ENCODE data around the gene MBD3L2B.

The MBD3L2B gene

GRCh38 chr19:7010722-7011593 is 10.3 kb downstream of the MBD3L2B start:
- no peak for DNase-seq

GRCh38 chr19:7007859-7008258 is 13.4 kb downstream of the MBD3L2B start:
- DNase-seq = no peak

GRCh38 chr19:7006135-7006704 is 15.0 kb downstream of the MBD3L2B start:
- no peak for DNase-seq

GRCh38 chr19:7004313-7004931 is 16.8 kb downstream of the MBD3L2B start:
- no peak for DNase-seq

- DNase-seq = no peak
These were observed 20.4 kb downstream of the MBD3L2B start for GRCh38 chr19:7000816-7001215.

GRCh38 chr19:7000333-7000732 is 20.9 kb downstream of the MBD3L2B start:
- no peak for DNase-seq

GRCh38 chr19:6999933-7000332 is 21.3 kb downstream of the MBD3L2B start:
- no peak for DNase-seq

GRCh38 chr19:6997679-6998445 is 23.4 kb downstream of the MBD3L2B start:
- no peak for DNase-seq

GRCh38 chr19:6996810-6997209 is 24.4 kb downstream of the MBD3L2B start:
- DNase-seq = no peak

GRCh38 chr19:6995054-6995453 is 26.2 kb downstream of the MBD3L2B start:
- DNase-seq = no peak

- no peak for DNase-seq
These were observed 33.0 kb downstream of the MBD3L2B start for GRCh38 chr19:6988257-6988656.

GRCh38 chr19:6987850-6988249 is 33.4 kb downstream of the MBD3L2B start:
- DNase-seq = no peak

GRCh38 chr19:6983448-6983847 is 37.8 kb downstream of the MBD3L2B start:
- DNase-seq = no peak

GRCh38 chr19:6979399-6979798 is 41.8 kb downstream of the MBD3L2B start:
- DNase-seq = no peak

- no peak for DNase-seq
These were observed 45.0 kb downstream of the MBD3L2B start for GRCh38 chr19:6976197-6976596.

GRCh38 chr19:6971366-6971765 is 49.9 kb downstream of the MBD3L2B start:
- no peak for DNase-seq

GRCh38 chr19:6970443-6970842 is 50.8 kb downstream of the MBD3L2B start:
- DNase-seq = no peak

GRCh38 chr19:6970021-6970420 is 51.2 kb downstream of the MBD3L2B start:
- DNase-seq = no peak

- DNase-seq = no peak
These were observed 51.7 kb downstream of the MBD3L2B start for GRCh38 chr19:6969490-6969889.

Measured in CD4-positive, alpha-beta T cell treated with Interleukin-10 for 1 hour (primary cell).